Mucosa of descending colon (tissue), 3 donors: ENCODE results near the gene GLYAT. TPM values are rescaled to one million over a fixed set of nuclear protein-coding genes. Genes with fewer than 3 reads are reported as not detected.

Experiments used
- ATAC-seq: fragments of 200-7000 bp; cut with Tn5 transposase; one replicate; pipeline ENCODE4 v1.9.1; 2020; ENCODE audit warnings: mild to moderate bottlenecking, moderate library complexity
- DNase-seq, 3 donors: peaks; one replicate each; pipeline ENCODE4 v3.0.0-alpha.2; 2020
- H3K36me3 ChIP-seq: fragments of 200-600 bp; one replicate; pipeline ENCODE4 v1.8.0; 2021; ENCODE audit warnings: low read depth, mild to moderate bottlenecking
- H3K4me1 ChIP-seq: fragments of 200-600 bp; one replicate; pipeline ENCODE4 v1.8.0; 2021; ENCODE audit warnings: low read depth, mild to moderate bottlenecking
- H3K4me3 ChIP-seq: fragments of 200-600 bp; one replicate; pipeline ENCODE4 v1.8.0; 2021; ENCODE audit warnings: mild to moderate bottlenecking
- H3K9me3 ChIP-seq: fragments of 200-600 bp; one replicate; pipeline ENCODE4 v1.8.0; 2021; ENCODE audit warnings: mild to moderate bottlenecking
- CTCF ChIP-seq: fragments of 200-600 bp; IDR thresholded peaks from one replicate; pipeline ENCODE4 v1.8.0; 2022; ENCODE audit warnings: antibody characterized with exemption, mild to moderate bottlenecking
- intact Hi-C, 2 donors: fragments of 100-400 bp; cut with DNase I in 1 of 2; cut with micrococcal nuclease in 1 of 2; formaldehyde crosslinking; loops; one replicate each; pipeline versions ENCODE4 v1.11.0 to v1.11.1; 2022; cut with DNase I, micrococcal nuclease
- long read RNA-seq, 2 donors: library from polyadenylated mRNA; unstranded; transcript quantifications; one replicate each; pipeline ENCODE4 v2.0.0, GENCODE V29; 2019 to 2021
- total RNA-seq, 3 donors: library from RNA; stranded (reverse); fragmentation: NEBNext Ultra II Directional in 2 of 3; extraction: Animal tissue kit (Norgen Biotek cat#: 25700) in 2 of 3; gene quantifications; one replicate each; pipeline versions ENCODE4 v1.2.1 to v1.2.4, GENCODE V29; 2021 to 2023
- donor health status: DM: no; HTN: no; CAD: no; lungs with moderate emphysema.
- donor health status: DM: no; HTN: no; CAD: no.
- donor health status: DM: no; HTN: yes; CAD: no.

GLYAT gene, protein sequence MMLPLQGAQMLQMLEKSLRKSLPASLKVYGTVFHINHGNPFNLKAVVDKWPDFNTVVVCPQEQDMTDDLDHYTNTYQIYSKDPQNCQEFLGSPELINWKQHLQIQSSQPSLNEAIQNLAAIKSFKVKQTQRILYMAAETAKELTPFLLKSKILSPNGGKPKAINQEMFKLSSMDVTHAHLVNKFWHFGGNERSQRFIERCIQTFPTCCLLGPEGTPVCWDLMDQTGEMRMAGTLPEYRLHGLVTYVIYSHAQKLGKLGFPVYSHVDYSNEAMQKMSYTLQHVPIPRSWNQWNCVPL
- not detected for total RNA-seq
- long read RNA-seq, donor 1, result 0 reads
- long read RNA-seq, donor 2, result 0 reads

DNA sequence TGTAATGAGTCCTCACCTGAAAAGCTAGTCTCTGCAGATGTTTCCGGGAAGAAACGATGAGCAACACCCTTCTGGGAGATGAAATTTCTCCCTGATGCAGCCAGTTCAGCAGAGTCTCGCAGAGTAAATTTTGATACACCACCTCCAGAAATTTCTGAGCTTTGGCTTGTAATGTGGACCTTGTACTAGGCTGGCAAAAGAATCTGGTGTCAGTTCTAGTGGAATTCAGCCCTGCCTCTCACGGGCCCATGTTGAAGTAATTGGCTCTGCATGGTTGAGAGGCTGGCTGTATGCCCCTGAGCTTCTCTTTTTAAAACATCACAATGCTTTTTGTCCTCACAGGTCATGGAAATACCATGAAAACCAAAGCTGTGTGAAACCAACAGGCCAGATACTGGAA is at the start of gene GLYAT:
TSS of gene GLYAT (minus strand) at position 125 of the 400 bp plus-strand sequence. CDS start 7,447 bp downstream, outside the sequence.
- no peak for ATAC-seq
- H3K4me3 ChIP-seq, result no peak within 1 kb of the TSS
- H3K36me3 ChIP-seq, result no peaks in the 10 kb centered on the region
- no peak for TF ChIP-seq CTCF
- intact Hi-C loops, result no loop called here
- H3K9me3 ChIP-seq, result no peaks in the 10 kb centered on the region
- no peak for DNase-seq
- H3K4me1 ChIP-seq, result no peaks in the 10 kb centered on the region

GRCh38 chr11:58781345-58781744 is 49.6 kb upstream of the GLYAT start:
- ATAC-seq (no peak), DNase-seq (no peak)
- no peak for TF ChIP-seq CTCF
- intact Hi-C loops, result no loop called here
- Histone ChIP-seq H3K4me3 (no peak overlapping the region), H3K36me3 (no peaks in the 10 kb centered on the region), H3K4me1 (no peaks in the 10 kb centered on the region), H3K9me3 (no peaks in the 10 kb centered on the region)

GRCh38 chr11:58780578-58780977 is 48.8 kb upstream of the GLYAT start:
- no peak overlapping the region for H3K4me3 ChIP-seq
- DNase-seq (no peak), ATAC-seq (no peak)
- no peaks in the 10 kb centered on the region for H3K4me1 ChIP-seq
- intact Hi-C loops, result no loop called here
- no peak for TF ChIP-seq CTCF
- no peaks in the 10 kb centered on the region for H3K36me3 ChIP-seq
- no peaks in the 10 kb centered on the region for H3K9me3 ChIP-seq

- ATAC-seq, result no peak
- intact Hi-C loops, result no loop called here
- Histone ChIP-seq H3K4me1 (no peaks in the 10 kb centered on the region), H3K9me3 (no peaks in the 10 kb centered on the region), H3K4me3 (no peak overlapping the region), H3K36me3 (no peaks in the 10 kb centered on the region)
- peak in 1 of 3 donors; percentile 4 for DNase-seq
- TF ChIP-seq CTCF, result no peak
Observed at GRCh38 chr11:58776891-58777710, 45.4 kb upstream of the GLYAT start.

- Histone ChIP-seq H3K4me3 (no peak overlapping the region), H3K4me1 (no peaks in the 10 kb centered on the region), H3K9me3 (no peaks in the 10 kb centered on the region), H3K36me3 (no peaks in the 10 kb centered on the region)
- ATAC-seq (no peak), DNase-seq (no peak)
- no peak for TF ChIP-seq CTCF
- intact Hi-C loops, result no loop called here
Observed at GRCh38 chr11:58775066-58775708, 43.4 kb upstream of the GLYAT start.
